ENCODE data around the gene ELMOD3.
"Not testable (repeated sequence)": the region's sequence is repeated elsewhere in the genome, so short reads cannot be mapped to it uniquely, and the experiment has no call there.

Gene ELMOD3

GRCh38 chr2:85344356-85344954 is 10.1 kb upstream of the ELMOD3 start:
- no peak overlapping the region for H3K4me3 ChIP-seq (ENCODE audit: low read depth, low read length)
- no peak for DNase-seq (ENCODE audit: low read depth)
- TF ChIP-seq CTCF (IDR thresholded peaks at IDR 0.05; ENCODE audit: insufficient read depth, low read depth, low read length, missing control alignments): no peak

GRCh38 chr2:85347599-85347998 is 7.0 kb upstream of the ELMOD3 start:
- no peak overlapping the region for H3K4me3 ChIP-seq (ENCODE audit: low read depth, low read length)
- DNase-seq (ENCODE audit: low read depth): no peak
- TF ChIP-seq CTCF (IDR thresholded peaks at IDR 0.05; ENCODE audit: insufficient read depth, low read depth, low read length, missing control alignments): no peak

- no peak for TF ChIP-seq CTCF (IDR thresholded peaks at IDR 0.05; ENCODE audit: insufficient read depth, low read depth, low read length, missing control alignments)
- H3K4me3 ChIP-seq (ENCODE audit: low read depth, low read length): peak overlapping the region; percentile 66
- peak; percentile 22 for DNase-seq (ENCODE audit: low read depth)
Measured at GRCh38 chr2:85353876-85354285, 688 bp upstream of the ELMOD3 start.

- TF ChIP-seq CTCF (IDR thresholded peaks at IDR 0.05; ENCODE audit: insufficient read depth, low read depth, low read length, missing control alignments): no peak
- no peak for DNase-seq (ENCODE audit: low read depth)
- peak overlapping the region; percentile 86 for H3K4me3 ChIP-seq (ENCODE audit: low read depth, low read length)
Measured at GRCh38 chr2:85355073-85355410, 473 bp downstream of the ELMOD3 start.

GRCh38 chr2:85355521-85355920 is 952 bp downstream of the ELMOD3 start:
- no peak for DNase-seq (ENCODE audit: low read depth)
- no peak for TF ChIP-seq CTCF (IDR thresholded peaks at IDR 0.05; ENCODE audit: insufficient read depth, low read depth, low read length, missing control alignments)
- H3K4me3 ChIP-seq (ENCODE audit: low read depth, low read length): peak overlapping the region; percentile 86

- DNase-seq (ENCODE audit: low read depth): no peak
- no peak for TF ChIP-seq CTCF (IDR thresholded peaks at IDR 0.05; ENCODE audit: insufficient read depth, low read depth, low read length, missing control alignments)
- no peak overlapping the region for H3K4me3 ChIP-seq (ENCODE audit: low read depth, low read length)
Measured at GRCh38 chr2:85356186-85356585, 1.6 kb downstream of the ELMOD3 start.

GRCh38 chr2:85357736-85358135 is 3.2 kb downstream of the ELMOD3 start:
- no peak for TF ChIP-seq CTCF (IDR thresholded peaks at IDR 0.05; ENCODE audit: insufficient read depth, low read depth, low read length, missing control alignments)
- DNase-seq (ENCODE audit: low read depth): no peak
- no peak overlapping the region for H3K4me3 ChIP-seq (ENCODE audit: low read depth, low read length)

GRCh38 chr2:85362653-85363387 is 8.3 kb downstream of the ELMOD3 start:
- not testable (repeated sequence) for H3K4me3 ChIP-seq (ENCODE audit: low read depth, low read length); DNase-seq (ENCODE audit: low read depth)

All from GM12865 (cell line).